Right ventricle myocardium inferior (tissue), 1 donor: ENCODE data around the gene TENM3. TPM values are rescaled to one million over a fixed set of nuclear protein-coding genes. Genes with fewer than 3 reads are reported as not detected.

Source experiments
- ATAC-seq: fragments of 200-7000 bp; cut with Tn5 transposase; one replicate; pipeline ENCODE4 v1.9.1; 2020; ENCODE audit warnings: mild to moderate bottlenecking, moderate library complexity
- DNase-seq: peaks from one replicate; pipeline ENCODE4 v3.0.0; 2021; ENCODE audit errors: missing footprints
- intact Hi-C: fragments of 100-400 bp; cut with DNase I; formaldehyde crosslinking; loops from one replicate; pipeline ENCODE4 v1.11.0; 2022
- total RNA-seq: library from RNA; stranded (reverse); fragmentation: NEBNext Ultra II Directional; extraction: Animal tissue kit (Norgen Biotek cat#: 25700); gene quantifications from one replicate; pipeline ENCODE4 v1.2.1, GENCODE V29; 2021
- donor health status: DM: no; HTN: yes; CAD: no; lungs with severe emphysema.

The TENM3 gene
- total RNA-seq, 1 donor from 2014 or later, result 2.9 TPM

DNA sequence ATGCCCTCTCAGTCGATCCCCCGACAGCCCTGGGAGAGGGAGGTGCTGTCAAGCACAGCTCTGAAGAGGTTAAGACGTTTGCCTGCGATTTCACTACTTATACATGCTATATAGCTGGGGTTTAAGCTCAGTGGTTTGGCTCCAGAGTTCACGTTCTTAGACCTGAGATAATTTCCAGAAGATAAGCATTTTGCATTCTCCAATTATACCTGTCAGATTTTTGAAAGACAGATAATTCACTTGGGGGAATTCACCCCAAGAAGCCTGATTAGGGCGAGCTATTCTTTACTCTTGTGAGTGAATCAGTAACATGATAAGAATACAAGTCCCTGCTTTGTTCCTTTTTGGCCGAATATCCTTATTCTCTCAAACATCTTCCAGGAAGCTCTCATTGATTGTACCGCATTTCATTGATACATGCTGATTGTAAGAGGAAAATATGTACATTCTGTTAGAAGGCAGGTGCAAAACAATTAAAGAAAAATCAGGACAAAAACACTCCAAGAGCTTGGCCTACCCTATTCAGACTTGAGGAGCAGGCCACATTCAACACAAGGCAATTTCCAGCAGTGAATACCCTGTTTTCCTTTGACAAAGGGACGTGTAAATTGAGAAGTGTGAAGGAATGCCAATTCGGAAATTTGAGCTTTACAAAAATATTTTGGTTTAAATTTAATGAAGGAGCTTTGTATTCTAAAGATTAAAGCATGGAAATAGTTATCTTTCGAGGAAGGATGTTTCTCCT, 30.2 kb downstream of the TENM3 start:
- intact Hi-C loops, result no loop called here
- ATAC-seq (no peak), DNase-seq (no peak)

DNA sequence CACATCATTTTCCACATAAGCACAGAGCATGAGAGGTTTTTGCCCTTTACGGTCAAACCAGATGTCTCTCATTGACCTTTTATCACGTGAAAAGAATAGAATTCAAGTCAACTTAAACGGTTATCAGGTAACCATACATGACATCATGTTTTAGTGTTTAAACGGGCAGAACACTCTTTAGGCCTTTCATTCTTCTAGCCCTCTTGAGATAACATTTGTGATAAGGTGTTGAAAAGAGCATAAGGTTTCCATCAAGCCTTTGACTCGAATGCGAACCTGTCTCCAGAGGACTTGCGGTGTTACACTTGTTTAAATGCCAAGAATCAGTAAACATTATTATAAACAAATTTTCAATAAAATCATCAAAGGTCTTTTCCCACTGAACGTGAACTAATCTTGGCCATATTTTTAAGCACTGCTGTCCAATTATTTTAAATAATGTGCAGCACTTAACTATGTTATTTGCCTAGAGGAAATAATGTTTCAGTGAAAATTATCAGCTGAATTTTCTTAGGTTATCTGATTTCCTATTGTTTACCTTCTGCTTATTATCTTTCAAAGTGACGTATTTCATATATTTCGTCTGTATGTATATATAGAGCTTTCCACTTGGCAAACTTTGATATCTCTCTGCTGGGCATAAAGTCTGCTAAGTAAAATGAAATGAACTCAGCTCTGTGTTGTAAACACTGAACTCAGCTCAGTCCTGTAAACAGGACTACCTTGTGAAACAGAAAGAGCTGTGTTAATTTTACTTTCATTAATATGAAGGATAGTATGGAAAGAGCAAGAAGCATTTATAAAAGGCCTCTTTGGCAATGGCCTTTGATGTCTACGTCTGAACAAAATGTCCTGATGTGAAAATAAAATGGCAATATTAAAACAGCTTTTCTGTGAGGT, 33.3 kb downstream of the TENM3 start:
- DNase-seq, result no peak
- no peak for ATAC-seq
- intact Hi-C loops, result no loop called here

DNA sequence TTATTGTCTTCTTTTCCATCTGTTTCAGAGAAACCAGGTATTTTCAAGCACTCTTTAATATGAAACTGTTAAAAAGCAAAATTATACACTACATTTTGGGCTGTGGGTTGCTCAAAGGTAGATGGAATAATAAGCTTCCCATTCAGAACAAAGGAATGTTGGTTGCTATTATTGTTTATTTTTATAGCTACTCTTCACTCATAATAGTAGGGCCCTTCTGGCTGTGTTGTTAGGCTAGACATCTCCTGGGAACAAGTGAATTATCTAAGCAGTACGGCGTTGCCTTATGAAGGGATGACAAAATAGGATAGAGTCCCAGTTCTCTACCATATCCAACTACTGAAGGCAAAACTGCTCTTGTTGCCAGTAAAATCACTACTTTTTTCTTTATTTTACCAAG, 34.2 kb downstream of the TENM3 start:
- no peak for ATAC-seq
- no peak for DNase-seq
- intact Hi-C loops, result no loop called here

DNA sequence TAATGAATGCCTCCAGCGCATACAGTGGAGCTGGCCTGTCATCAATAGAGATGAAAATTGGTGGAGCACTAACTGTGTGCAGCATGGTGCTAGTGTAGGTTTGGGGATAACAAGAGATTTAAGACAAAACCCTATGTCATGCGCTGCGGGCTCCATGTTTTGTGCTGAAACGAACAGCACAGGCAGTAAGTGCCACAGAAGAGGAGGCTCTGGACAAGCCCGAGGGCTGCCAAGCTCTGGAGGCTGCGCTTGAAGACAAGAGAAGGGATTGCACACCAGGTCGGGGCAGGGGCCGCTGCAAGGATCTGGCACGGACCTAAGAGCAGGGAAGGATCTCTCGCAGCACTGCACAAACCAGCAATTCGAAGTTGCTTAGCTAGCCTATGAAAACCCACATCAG, 35.5 kb downstream of the TENM3 start:
- intact Hi-C loops, result no loop called here
- ATAC-seq (no peak), DNase-seq (no peak)

DNA sequence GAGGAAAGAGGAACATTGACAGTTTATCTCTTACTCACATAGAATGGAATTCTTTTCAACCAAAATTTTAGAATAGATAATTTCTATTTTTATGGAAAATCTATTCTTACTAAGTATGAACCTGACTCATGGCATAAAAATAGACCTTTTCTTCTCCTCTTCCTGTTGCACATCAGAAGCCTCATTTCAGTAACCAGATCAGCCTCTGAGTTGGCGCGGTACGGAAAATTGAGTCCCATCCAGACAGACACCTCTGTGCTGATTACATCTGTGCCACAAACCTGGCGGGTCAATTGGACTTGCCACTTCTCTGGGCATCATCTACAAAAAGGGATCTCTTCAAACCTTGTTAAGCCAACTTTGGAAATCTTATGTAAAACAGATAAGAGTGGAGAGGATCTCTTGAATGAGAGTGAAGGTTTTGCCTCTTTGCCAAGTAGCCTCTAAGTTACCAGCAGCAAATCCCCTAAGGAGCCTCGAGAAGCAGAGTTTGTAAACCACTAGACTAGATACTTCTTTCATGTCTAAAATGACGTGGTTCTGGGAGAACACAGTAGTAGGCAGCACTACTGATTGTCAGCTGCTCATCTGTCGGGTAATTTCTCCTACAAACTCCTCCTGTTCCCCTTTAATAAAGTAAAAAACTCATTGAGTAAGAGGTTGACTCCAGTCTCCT, 37.4 kb downstream of the TENM3 start:
- ATAC-seq, result no peak
- DNase-seq, result no peak
- intact Hi-C loops, result no loop called here

DNA sequence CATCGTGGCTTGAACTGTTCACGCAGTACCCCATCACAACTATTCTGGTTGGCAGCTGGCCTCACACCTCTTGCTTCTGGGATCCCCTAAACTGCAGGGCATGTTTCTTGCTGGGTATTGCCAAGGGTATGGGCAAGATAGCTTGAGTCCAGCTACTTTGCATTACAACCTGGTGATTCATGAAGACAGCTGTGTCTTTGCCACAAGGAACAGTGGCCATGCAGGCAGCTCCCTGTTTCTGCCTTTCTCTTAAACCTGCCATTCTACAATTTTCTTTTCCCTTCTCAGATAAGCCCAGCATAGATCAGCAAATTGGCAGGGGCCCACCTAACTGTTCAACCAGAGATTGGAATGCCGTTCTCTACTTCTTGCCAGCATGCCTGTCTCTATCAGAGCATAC, 42.8 kb downstream of the TENM3 start:
- no peak for ATAC-seq
- no peak for DNase-seq
- intact Hi-C loops, result no loop called here

DNA sequence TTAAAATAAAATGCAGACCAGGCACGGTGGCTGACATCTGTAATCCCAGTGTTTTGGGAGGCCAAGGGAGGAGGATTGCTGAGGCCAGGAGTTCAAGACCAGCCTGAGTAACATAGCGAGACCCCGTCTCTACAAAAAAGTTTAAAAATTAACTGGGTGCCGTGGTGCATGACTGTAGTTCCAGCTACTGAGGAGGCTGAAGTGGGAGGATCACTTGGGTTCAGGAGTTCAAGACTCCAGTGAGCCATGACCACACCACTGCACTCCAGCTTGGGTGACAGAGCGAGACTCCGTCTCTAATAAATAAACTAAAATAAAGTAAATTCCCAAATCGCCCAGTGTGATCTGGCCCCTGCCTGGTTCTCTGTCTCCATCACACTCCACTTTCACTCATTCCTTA, 43.7 kb downstream of the TENM3 start:
- no peak for ATAC-seq
- DNase-seq, result no peak
- intact Hi-C loops, result no loop called here

DNA sequence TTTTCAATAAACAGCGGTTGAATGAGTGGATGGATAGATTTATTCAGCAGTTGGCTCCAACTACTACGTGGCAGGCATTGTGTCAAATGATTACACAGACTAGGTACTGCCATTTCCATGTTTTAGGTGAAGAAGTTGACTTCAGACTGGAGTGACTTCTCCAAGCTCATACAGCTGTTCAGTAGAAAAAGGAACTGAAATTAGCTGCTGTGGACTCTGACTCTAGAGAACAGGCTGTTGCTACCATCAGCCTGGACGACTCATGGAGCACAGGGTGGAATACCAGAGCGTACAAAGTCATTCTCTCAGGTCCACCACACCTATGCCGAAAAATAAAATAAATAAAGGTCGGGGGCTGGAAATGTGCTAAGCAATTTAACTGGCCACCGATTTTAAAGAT, 45.3 kb downstream of the TENM3 start:
- no peak for ATAC-seq
- intact Hi-C loops, result no loop called here
- no peak for DNase-seq

DNA sequence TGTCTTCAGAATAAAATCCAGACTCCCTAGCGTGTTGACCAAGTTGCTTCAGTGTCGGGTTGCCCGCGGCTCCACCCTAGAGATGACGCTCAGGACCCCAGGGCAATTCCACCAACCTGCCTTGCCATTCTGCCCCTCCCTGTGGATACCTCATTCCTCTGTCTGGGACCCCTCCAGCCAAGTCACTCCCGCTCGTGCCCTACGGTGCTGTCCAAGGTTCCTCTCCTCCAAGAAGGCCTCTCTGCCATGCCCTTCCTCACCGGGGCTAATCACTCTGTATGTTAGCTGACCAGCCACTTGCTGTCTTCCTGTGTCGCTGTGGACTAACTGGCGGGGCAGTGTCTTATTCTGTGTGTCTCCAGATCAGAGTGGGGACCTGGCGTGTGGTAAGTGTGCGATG, 46.6 kb downstream of the TENM3 start:
- no peak for DNase-seq
- ATAC-seq, result no peak
- intact Hi-C loops, result no loop called here

DNA sequence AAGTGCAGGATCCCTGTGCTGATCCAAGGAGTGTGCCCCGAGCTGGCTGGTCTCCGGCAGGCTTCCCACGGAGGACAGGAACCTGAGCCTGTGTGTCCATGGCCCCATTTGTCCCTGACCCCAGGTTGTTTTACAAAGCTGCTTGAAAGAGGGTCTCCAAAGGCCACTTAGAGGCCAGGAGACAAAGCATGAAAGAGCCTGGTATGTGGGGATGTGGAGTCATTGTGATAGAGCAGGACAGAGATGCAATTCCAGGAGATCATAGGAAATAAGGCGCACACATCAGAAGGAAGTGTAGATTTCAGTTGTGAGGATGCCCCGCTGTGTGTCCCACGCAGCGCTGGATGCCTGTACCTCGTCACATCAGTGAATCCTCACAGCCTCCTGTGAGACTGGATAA, 48.0 kb downstream of the TENM3 start:
- ATAC-seq (no peak), DNase-seq (no peak)
- intact Hi-C loops, result no loop called here

DNA sequence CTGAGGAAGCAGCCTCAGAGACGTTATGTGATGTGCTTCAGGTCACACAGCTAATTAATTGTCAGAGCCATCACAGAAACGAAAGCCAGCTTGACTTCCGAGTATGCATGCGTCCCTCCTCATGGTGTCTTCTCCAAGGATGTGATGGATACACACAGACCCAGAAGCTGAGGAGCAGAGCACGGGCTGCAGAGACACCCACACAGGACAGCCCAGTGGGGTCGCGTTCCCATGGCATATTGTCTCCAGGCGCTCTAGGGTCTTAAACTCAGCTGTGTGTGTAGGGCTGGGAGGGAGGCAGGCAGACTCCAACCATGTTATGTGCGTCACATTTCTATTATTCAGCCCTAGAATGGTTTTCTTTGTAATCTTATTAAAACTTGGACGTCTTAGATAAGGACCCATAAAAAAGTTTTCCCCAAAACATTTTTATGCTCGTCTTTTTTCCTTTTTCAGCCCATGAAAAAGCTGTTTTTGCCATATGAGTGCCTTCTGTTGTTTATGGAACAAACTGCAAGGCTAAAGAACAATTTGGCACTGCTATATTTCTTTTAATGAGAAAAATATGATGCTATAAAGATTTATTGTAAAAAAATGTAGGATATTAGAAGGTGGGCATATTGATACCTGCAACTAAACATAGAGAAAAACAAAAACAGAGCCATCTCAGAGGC, 48.5 kb downstream of the TENM3 start:
- intact Hi-C loops, result no loop called here
- DNase-seq (no peak), ATAC-seq (no peak)

DNA sequence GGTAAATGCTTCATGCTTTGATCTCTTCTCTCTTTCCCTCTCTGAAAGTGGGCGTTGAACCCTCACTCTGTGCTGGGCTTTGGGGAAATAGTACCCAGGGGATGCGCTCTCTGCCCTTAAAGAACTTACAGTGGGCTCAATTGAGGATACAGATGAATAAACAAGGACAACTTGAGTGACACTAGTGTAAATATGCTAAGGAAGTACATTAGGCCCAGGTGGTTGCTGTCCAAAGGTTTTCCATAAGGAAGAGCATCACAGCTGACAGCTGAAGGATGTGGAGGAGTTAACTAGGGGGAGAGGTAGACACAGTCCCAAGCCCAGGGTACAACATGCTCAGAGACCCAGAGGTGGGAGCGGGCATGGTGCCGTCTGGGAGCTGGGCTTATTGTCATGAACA, 49.4 kb downstream of the TENM3 start:
- intact Hi-C loops, result no loop called here
- DNase-seq, result no peak
- ATAC-seq, result no peak

DNA sequence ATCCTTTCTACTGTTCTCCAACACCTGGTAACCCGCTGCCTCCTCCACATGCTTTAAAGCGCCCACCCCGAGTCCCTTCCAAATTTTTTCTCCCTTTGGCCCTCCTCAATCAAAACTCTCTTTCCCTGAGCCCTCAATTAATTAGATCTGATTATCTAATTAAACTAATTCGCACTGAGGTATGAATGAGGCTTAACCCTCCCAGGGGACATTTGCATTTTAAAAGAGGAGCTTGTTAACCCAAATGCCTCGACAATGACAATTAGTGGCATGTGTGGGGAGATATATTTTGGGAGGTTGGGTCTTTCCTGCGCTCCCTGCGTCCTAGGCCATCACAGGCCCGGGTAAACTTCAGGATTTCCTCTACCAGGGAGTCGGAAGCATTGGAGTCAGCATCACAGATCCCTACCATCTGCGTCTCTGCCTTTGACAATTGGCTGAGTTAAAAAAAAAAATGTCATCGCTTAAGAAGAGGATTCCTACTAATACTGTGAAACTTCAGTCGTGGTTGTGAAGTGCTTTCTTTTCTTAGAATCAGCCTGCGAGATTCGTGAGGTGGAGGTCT, 50.6 kb downstream of the TENM3 start:
- no peak for DNase-seq
- intact Hi-C loops, result no loop called here
- no peak for ATAC-seq

DNA sequence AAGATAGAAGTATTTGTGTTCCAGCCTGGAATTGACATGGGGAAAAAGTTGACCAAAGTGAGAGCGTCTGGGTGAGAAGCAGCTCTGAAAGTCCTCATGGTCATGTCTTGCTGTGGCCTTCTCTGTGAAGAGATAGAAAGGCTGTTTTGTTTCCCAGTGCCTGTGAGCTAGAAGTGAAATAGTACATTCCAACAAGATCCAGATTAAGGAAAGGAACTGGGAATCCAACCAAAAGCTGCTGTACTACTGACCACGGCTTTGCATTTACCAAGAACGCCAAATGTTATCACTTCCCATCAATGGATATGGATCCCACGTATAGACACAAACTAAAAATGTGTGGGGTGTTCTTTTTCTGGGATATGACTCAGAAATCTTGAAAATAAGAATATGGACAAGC, 51.2 kb downstream of the TENM3 start:
- no peak for DNase-seq
- intact Hi-C loops, result no loop called here
- ATAC-seq, result no peak

DNA sequence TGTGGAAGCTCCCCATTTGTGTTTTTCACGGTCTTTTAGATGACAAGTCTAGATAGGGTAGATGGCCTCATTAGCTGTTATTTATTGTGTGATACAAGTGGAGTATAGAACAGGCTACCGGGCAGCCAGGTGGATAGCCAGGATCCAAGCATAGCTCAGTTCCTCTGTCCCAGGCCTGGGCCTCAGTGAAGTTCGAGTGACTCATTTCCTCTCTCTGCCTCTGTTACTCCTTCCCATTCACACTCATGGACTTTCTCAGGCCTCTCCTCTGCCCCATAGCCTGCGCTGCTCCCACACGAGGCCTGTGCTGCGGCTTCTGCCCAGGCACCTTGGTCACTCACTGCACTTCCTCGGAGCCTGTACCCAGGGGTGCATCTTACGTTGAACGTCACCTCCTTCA, 54.5 kb downstream of the TENM3 start:
- intact Hi-C loops, result no loop called here
- no peak for DNase-seq
- no peak for ATAC-seq

DNA sequence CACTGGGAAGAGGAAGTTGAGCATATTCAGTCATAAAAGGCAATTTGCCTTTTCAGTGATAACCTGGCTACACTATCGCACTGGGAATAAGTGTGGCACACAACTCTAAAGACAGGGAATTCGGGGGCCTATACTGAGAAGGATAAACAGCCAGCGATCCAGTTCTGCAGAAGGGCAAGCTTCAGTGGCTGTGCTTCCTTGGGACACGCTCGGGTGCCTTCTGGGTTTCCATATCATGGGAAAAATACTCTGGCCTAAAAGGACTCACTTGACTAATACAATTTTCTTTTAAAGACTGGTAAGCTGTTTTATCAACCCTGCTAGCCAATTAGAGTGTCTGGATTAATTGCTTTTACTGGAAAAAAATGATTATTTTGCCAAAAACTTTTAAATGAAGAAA, 58.5 kb downstream of the TENM3 start:
- ATAC-seq (no peak), DNase-seq (no peak)
- intact Hi-C loops, result no loop called here

DNA sequence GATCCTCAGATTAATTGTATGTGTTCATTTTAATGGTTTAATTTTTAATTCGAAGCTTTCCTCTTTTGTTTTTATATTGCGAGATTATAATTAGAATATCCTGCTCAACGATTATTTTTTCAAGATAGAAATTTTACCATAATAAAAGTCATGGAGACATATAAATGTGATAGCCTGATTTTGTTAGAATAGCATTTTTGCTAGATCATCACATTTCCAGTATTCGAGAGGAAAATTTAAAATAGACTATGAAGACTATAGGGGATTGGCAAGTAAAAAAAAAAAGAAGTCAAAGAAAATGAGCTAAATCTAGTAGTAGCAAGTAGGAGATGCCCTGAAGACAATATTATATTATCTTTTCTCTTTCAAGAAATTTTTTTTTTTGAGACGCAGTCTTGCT, 60.6 kb downstream of the TENM3 start:
- ATAC-seq, result no peak
- intact Hi-C loops, result no loop called here
- no peak for DNase-seq

DNA sequence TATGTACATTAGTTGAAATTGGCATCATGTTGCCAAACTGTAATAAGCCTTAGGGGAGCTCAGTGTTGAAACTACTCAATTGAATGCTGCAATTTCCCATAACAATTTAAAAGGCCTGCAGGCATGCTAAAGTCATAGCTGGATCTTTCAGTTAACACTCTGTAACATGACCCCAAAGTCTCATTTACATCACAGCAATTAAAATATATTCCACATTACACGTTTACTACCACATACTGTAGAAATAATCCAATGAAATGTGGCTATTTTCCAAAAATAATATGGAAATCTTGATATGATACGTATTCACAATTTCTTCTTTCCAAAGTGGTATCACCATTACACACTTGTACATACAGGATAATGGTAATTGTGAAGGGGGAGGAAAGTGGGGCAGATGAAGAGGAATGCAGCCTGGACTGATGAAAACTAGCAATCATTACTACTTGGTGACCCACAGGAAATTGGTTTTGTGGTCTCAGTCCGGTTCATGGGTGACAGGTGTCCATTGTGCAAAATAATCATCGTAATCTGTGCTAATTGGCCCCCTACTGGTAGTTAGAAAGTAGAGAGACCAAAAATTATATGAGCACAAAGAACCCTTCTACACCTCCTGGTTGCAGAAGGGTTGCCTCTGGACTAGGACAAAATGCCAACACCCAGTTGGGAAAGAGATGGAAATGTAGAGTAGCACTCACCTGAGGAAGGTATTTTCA, 63.7 kb downstream of the TENM3 start:
- ATAC-seq (no peak), DNase-seq (no peak)
- intact Hi-C loops, result no loop called here
